Kidney (tissue), 14 donors: ENCODE data around the gene DNPH1. TPM values are rescaled to one million over a fixed set of nuclear protein-coding genes. Genes with fewer than 3 reads are reported as not detected.

Experiments used
- DNase-seq, 5 donors: peaks; one replicate each; pipeline ENCODE4 v3.0.0-alpha.2; 2013 to 2020
- FAIRE-seq: peaks from 2 replicates; lab custom pipeline; 2012; peaks lifted over from hg19 to GRCh38; lab: Jason Lieb, UNC
- H3K27ac ChIP-seq, 2 donors: one replicate each; pipeline ENCODE4 v1.7.0; 2013; ENCODE audit warnings: low read depth in 2 of 2, low read length in 2 of 2, inconsistent platforms in 1 of 2
- H3K27me3 ChIP-seq: one replicate; pipeline ENCODE4 v1.7.1; 2013; ENCODE audit warnings: low read length, inconsistent platforms; ENCODE audit not compliant: control insufficient read depth, insufficient read depth
- H3K36me3 ChIP-seq, 3 donors: one replicate each; pipeline versions ENCODE4 v1.7.0 to v1.7.1; 2013; ENCODE audit warnings: low read length in 3 of 3, control low read depth in 1 of 3, inconsistent platforms in 1 of 3; ENCODE audit not compliant: insufficient read depth in 3 of 3, control insufficient read depth in 2 of 3
- H3K4me1 ChIP-seq, 3 donors: one replicate each; pipeline versions ENCODE4 v1.7.0 to v1.7.1; 2013; ENCODE audit warnings: low read length in 3 of 3, inconsistent platforms in 1 of 3, low read depth in 1 of 3; ENCODE audit not compliant: control insufficient read depth in 2 of 3, insufficient read depth in 2 of 3
- H3K4me3 ChIP-seq, 3 donors: one replicate each; pipeline versions ENCODE4 v1.7.0 to v1.8.1; 2013; ENCODE audit warnings: low read length in 3 of 3, control low read depth in 1 of 3, inconsistent platforms in 1 of 3
- H3K9ac ChIP-seq, 3 donors: one replicate each; pipeline versions ENCODE4 v1.7.0 to v1.7.1; 2013; ENCODE audit warnings: low read length in 3 of 3, control low read depth in 1 of 3, inconsistent platforms in 1 of 3
- H3K9me3 ChIP-seq, 3 donors: one replicate each; pipeline versions ENCODE4 v1.7.0 to v1.7.1; 2013; ENCODE audit warnings: low read length in 3 of 3, control low read depth in 1 of 3, inconsistent platforms in 1 of 3; ENCODE audit not compliant: control insufficient read depth in 2 of 3, insufficient read depth in 1 of 3
- CTCF ChIP-seq: IDR thresholded peaks from 3 replicates; pipeline ENCODE4 v1.5.1; 2012; ENCODE audit warnings: mild to moderate bottlenecking, moderate library complexity, borderline replicate concordance; ENCODE audit not compliant: insufficient read depth; ENCODE audit errors: extremely low read depth
- intact Hi-C: fragments of 100-400 bp; cut with DNase I; formaldehyde crosslinking; loops from one replicate; pipeline ENCODE4 v1.11.1; 2022
- polyA plus RNA-seq: library from polyadenylated mRNA; stranded (reverse); fragments of 350-450 nt; fragmentation: Illumina TruSeq; extraction: RNeasy Lipid Tissue Mini Kit (QIAGEN cat#74804); gene quantifications from one replicate; pipeline ENCODE4 v1.2.3, GENCODE V29; 2014; ENCODE audit warnings: low read depth, low replicate concordance; ENCODE audit not compliant: insufficient read depth
- total RNA-seq: library from RNA; stranded (reverse); fragmentation: NEBNext Ultra II Directional; extraction: Animal tissue kit (Norgen Biotek cat#: 25700); gene quantifications from one replicate; pipeline ENCODE4 v1.2.1, GENCODE V29; 2021
- donor health status: control.
- donor health status: control.
- donor health status: control.
- donor health status: control.
- donor health status: control.
- donor health status: DM: yes; HTN: yes; CAD: no.
- donor health status: Normal renal cell carcinoma (clear cell type).

DNPH1 gene
- total and polyA plus RNA-seq, 2 donors from 2014 or later: 74.3 to 373 TPM

GRCh38 chr6:43188426-43188825 lies 40.9 kb downstream of the DNPH1 start:
- no peak for FAIRE-seq

GRCh38 chr6:43187821-43188220 lies 41.5 kb downstream of the DNPH1 start:
- no peak for FAIRE-seq
- no peak for TF ChIP-seq CTCF

More at GRCh38 chr6:43188426-43188825, 40.9 kb downstream of the DNPH1 start:
- intact Hi-C loops: no loop called here
- H3K36me3 ChIP-seq: peaks cover 0 to 14% (median 8%) of the 10 kb centered on the region in 3 donors
- DNase-seq: peak in 1 of 5 donors; percentile 11
- TF ChIP-seq CTCF: no peak
- no peak overlapping the region for H3K27ac ChIP-seq
- no peak overlapping the region for H3K9ac ChIP-seq
- H3K9me3 ChIP-seq: no peaks in the 10 kb centered on the region
- no peaks in the 10 kb centered on the region for H3K27me3 ChIP-seq
- no peak overlapping the region for H3K4me3 ChIP-seq
- H3K4me1 ChIP-seq: peaks cover 0 to under 1% (median 0%) of the 10 kb centered on the region in 3 donors

GRCh38 chr6:43186706-43187105 lies 42.6 kb downstream of the DNPH1 start:
- H3K9me3 ChIP-seq: no peaks in the 10 kb centered on the region
- TF ChIP-seq CTCF: no peak
- H3K27me3 ChIP-seq: no peaks in the 10 kb centered on the region
- FAIRE-seq (no peak), DNase-seq (peak in 1 of 5 donors; percentile 9)
- intact Hi-C loops: no loop called here
- no peak overlapping the region for H3K27ac ChIP-seq
- H3K9ac ChIP-seq: no peak overlapping the region
- H3K36me3 ChIP-seq: peaks cover 0 to 13% (median 8%) of the 10 kb centered on the region in 3 donors
- H3K4me3 ChIP-seq: no peak overlapping the region
- H3K4me1 ChIP-seq: peaks cover 0 to 12% (median 0%) of the 10 kb centered on the region in 3 donors

More at GRCh38 chr6:43187821-43188220, 41.5 kb downstream of the DNPH1 start:
- intact Hi-C loops: no loop called here
- H3K4me1 ChIP-seq: peaks cover 0 to 6% (median 0%) of the 10 kb centered on the region in 3 donors
- H3K27ac ChIP-seq: no peak overlapping the region
- H3K36me3 ChIP-seq: peaks cover 0 to 13% (median 8%) of the 10 kb centered on the region in 3 donors
- no peaks in the 10 kb centered on the region for H3K27me3 ChIP-seq
- peak in 1 of 5 donors; percentile 9 for DNase-seq
- no peak overlapping the region for H3K4me3 ChIP-seq
- no peak overlapping the region for H3K9ac ChIP-seq
- H3K9me3 ChIP-seq: no peaks in the 10 kb centered on the region

GRCh38 chr6:43186019-43186418 lies 43.3 kb downstream of the DNPH1 start:
- H3K9ac ChIP-seq: no peak overlapping the region
- no peak for FAIRE-seq
- intact Hi-C loops: no loop called here

More at GRCh38 chr6:43186019-43186418, 43.3 kb downstream of the DNPH1 start:
- no peak overlapping the region for H3K27ac ChIP-seq
- no peak overlapping the region for H3K4me3 ChIP-seq
- H3K4me1 ChIP-seq: peaks cover 2 to 16% (median 5%) of the 10 kb centered on the region in 3 donors
- no peak for TF ChIP-seq CTCF
- DNase-seq: peak in 2 of 5 donors; percentile 20 to 42
- no peaks in the 10 kb centered on the region for H3K9me3 ChIP-seq
- no peaks in the 10 kb centered on the region for H3K27me3 ChIP-seq
- peaks cover 0 to 13% (median 8%) of the 10 kb centered on the region in 3 donors for H3K36me3 ChIP-seq
